ENCODE measurements around the gene SCAI. TPM values are rescaled to one million over a fixed set of nuclear protein-coding genes. Genes with fewer than 3 reads are reported as not detected.
A peak's percentile ranks its signal among the peaks of the same experiment; 100 is the strongest.

The SCAI gene
- total and polyA plus RNA-seq, 9 of the 15 experiments (the other 6 are each of a cell fraction or from before 2014, with no cell fraction given) = 0.70 to 12.4 (median 4.2) TPM

- TF ChIP-seq MTA3 (IDR thresholded peaks at IDR 0.05; ENCODE audit: borderline replicate concordance) (peak; percentile 99), ZNF586 (CRISPR knock-in tag; conservative IDR thresholded peaks at IDR 0.05) (no peak), ZNF79 (CRISPR knock-in tag; IDR thresholded peaks at IDR 0.05; ENCODE audit: low read depth) (no peak), NR2F6 (CRISPR knock-in tag; IDR thresholded peaks at IDR 0.05) (no peak), SRSF1 (IDR thresholded peaks at IDR 0.05; ENCODE audit: low read depth, low read length) (no peak), E2F6 (IDR thresholded peaks at IDR 0.05; ENCODE audit: borderline replicate concordance in 1 of 2, extremely low read depth in 1 of 2, insufficient read depth in 1 of 2, insufficient read length in 1 of 2, low read depth in 1 of 2, low read length in 1 of 2, poor library complexity in 1 of 2, severe bottlenecking in 1 of 2) (peak in 1 of 2 experiments; percentile 45), CEBPB (tag; IDR thresholded peaks at IDR 0.05) (no peak), TAL1 (IDR thresholded peaks at IDR 0.05) (no peak), MEF2A (IDR thresholded peaks at IDR 0.05; ENCODE audit: control insufficient read depth, low read depth, low read length) (no peak), ETV1 (tag; conservative IDR thresholded peaks at IDR 0.05; ENCODE audit: low read depth) (no peak), ZC3H4 (CRISPR knock-in tag; IDR thresholded peaks at IDR 0.05; ENCODE audit: borderline replicate concordance) (no peak), BCOR (IDR thresholded peaks at IDR 0.05) (0 out of 2 replicates have a peak, but pooled peaks have one; percentile 34), BMI1 (IDR thresholded peaks at IDR 0.05; ENCODE audit: low read length) (no peak), GABPB1 (CRISPR knock-in tag; IDR thresholded peaks at IDR 0.05) (peak; percentile 95), CAMTA2 (CRISPR knock-in tag; conservative IDR thresholded peaks at IDR 0.05) (no peak)
- TF ChIP-seq, protein P1, sequence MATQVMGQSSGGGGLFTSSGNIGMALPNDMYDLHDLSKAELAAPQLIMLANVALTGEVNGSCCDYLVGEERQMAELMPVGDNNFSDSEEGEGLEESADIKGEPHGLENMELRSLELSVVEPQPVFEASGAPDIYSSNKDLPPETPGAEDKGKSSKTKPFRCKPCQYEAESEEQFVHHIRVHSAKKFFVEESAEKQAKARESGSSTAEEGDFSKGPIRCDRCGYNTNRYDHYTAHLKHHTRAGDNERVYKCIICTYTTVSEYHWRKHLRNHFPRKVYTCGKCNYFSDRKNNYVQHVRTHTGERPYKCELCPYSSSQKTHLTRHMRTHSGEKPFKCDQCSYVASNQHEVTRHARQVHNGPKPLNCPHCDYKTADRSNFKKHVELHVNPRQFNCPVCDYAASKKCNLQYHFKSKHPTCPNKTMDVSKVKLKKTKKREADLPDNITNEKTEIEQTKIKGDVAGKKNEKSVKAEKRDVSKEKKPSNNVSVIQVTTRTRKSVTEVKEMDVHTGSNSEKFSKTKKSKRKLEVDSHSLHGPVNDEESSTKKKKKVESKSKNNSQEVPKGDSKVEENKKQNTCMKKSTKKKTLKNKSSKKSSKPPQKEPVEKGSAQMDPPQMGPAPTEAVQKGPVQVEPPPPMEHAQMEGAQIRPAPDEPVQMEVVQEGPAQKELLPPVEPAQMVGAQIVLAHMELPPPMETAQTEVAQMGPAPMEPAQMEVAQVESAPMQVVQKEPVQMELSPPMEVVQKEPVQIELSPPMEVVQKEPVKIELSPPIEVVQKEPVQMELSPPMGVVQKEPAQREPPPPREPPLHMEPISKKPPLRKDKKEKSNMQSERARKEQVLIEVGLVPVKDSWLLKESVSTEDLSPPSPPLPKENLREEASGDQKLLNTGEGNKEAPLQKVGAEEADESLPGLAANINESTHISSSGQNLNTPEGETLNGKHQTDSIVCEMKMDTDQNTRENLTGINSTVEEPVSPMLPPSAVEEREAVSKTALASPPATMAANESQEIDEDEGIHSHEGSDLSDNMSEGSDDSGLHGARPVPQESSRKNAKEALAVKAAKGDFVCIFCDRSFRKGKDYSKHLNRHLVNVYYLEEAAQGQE (IDR thresholded peaks at IDR 0.05; ENCODE audit: borderline replicate concordance) = no peak
- TF ChIP-seq, protein P1 (CRISPR knock-in tag; IDR thresholded peaks at IDR 0.05; ENCODE audit: low read depth) = no peak; the same call in 1 of the 2 replicates
- TF ChIP-seq, protein P2, sequence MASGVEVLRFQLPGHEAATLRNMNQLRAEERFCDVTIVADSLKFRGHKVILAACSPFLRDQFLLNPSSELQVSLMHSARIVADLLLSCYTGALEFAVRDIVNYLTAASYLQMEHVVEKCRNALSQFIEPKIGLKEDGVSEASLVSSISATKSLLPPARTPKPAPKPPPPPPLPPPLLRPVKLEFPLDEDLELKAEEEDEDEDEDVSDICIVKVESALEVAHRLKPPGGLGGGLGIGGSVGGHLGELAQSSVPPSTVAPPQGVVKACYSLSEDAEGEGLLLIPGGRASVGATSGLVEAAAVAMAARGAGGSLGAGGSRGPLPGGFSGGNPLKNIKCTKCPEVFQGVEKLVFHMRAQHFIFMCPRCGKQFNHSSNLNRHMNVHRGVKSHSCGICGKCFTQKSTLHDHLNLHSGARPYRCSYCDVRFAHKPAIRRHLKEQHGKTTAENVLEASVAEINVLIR (CRISPR knock-in tag; IDR thresholded peaks at IDR 0.05) = peak; percentile 92
These were observed 46.3 kb upstream of the SCAI start, which contains the start of gene PPP6C (continued) for GRCh38 chr9:125189361-125190289.

All from K562 (cell line).